ENCODE results near the gene CHN2. TPM values are rescaled to one million over a fixed set of nuclear protein-coding genes. Genes with fewer than 3 reads are reported as not detected.

Gene CHN2
- total RNA-seq, 1 experiment from 2014 or later = not detected

DNA sequence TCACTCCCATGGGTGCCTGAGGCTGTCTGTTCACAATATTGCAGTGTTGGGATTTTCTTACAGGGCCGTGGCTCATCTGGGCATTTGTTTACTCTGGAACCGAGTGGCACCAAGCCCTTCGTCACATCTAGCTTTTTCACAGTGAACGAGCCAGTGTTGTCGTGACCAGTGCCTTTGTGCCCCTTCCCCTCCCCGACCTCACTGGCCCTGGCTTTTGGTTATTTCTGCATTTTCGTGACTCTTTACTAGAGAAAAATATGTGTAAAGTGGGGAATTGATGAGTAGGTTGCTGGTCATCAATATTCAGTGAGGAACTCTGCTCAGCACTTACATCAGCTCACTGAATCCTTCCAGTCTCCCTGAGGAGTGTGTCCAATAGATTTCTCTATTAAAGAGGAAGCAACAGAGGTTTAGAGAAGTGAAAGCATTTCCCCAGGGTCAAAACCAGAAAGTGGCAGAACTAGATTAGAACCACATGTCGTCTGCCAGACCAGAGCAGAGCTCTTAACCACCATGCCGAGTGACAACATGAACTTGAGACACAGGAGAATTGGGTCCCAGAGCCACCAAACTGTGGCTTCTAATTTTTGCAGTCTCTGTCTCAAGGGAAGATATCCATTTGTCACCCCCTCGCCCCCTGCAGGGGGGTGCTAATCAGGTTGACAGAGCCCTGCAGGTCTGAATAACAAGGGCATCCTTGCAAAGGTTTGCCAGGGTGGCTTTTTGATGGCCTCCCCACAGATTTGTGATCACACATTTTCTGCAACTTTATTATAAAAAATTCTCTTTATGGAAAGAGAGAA, 125.3 kb downstream of the CHN2 start:
- Histone ChIP-seq H4K20me1 (ENCODE audit: insufficient read depth) (no peaks in the 10 kb centered on the region), H3K27me3 (ENCODE audit: insufficient read depth, low read depth) (peaks cover 22% of the 10 kb centered on the region), H3K4me1 (replicated peaks; ENCODE audit: insufficient read depth) (no peaks in the 10 kb centered on the region), H3K4me3 (no peak overlapping the region), H3K79me2 (ENCODE audit: low read depth) (no peaks in the 10 kb centered on the region), H3K36me3 (ENCODE audit: low read depth) (no peaks in the 10 kb centered on the region), H3K9me3 (ENCODE audit: insufficient read depth, low read depth) (no peaks in the 10 kb centered on the region), H3K9me2 (ENCODE audit: insufficient read depth) (no peaks in the 10 kb centered on the region), H3F3A (ENCODE audit: insufficient read depth, low read depth) (no peaks in the 10 kb centered on the region), H2AFZ (0 out of 2 replicates have a peak overlapping the region, but pooled peaks have one; percentile 4), H3K4me2 (0 out of 2 replicates have a peak overlapping the region, but pooled peaks have one; percentile 6), H3K27ac (no peak overlapping the region)
- ChIA-PET POLR2A (ENCODE audit: unreplicated experiment) (no interaction called here), CTCF (no interaction called here)
- BruUV-seq (replicated peaks) = no TSS peak
- intact Hi-C loops (cut with micrococcal nuclease; ENCODE audit: unreplicated experiment) = no loop called here
- TF ChIP-seq EZH2 (IDR thresholded peaks at IDR 0.05; ENCODE audit: low read depth) = no peak
- no peak for DNase-seq

GRCh38 chr7:29320577-29320976, 126.0 kb downstream of the CHN2 start:
- Histone ChIP-seq H3K4me1 (replicated peaks; ENCODE audit: insufficient read depth) (no peaks in the 10 kb centered on the region), H3K79me2 (ENCODE audit: low read depth) (no peaks in the 10 kb centered on the region), H3K9me3 (ENCODE audit: insufficient read depth, low read depth) (no peaks in the 10 kb centered on the region), H4K20me1 (ENCODE audit: insufficient read depth) (no peaks in the 10 kb centered on the region), H3K9me2 (ENCODE audit: insufficient read depth) (no peaks in the 10 kb centered on the region), H3F3A (ENCODE audit: insufficient read depth, low read depth) (no peaks in the 10 kb centered on the region), H3K36me3 (ENCODE audit: low read depth) (no peaks in the 10 kb centered on the region), H3K27ac (no peak overlapping the region), H2AFZ (no peak overlapping the region), H3K27me3 (ENCODE audit: insufficient read depth, low read depth) (peaks cover 25% of the 10 kb centered on the region), H3K4me2 (no peak overlapping the region), H3K4me3 (no peak overlapping the region)
- no peak for DNase-seq
- BruUV-seq (replicated peaks) = no TSS peak
- TF ChIP-seq, protein P1, sequence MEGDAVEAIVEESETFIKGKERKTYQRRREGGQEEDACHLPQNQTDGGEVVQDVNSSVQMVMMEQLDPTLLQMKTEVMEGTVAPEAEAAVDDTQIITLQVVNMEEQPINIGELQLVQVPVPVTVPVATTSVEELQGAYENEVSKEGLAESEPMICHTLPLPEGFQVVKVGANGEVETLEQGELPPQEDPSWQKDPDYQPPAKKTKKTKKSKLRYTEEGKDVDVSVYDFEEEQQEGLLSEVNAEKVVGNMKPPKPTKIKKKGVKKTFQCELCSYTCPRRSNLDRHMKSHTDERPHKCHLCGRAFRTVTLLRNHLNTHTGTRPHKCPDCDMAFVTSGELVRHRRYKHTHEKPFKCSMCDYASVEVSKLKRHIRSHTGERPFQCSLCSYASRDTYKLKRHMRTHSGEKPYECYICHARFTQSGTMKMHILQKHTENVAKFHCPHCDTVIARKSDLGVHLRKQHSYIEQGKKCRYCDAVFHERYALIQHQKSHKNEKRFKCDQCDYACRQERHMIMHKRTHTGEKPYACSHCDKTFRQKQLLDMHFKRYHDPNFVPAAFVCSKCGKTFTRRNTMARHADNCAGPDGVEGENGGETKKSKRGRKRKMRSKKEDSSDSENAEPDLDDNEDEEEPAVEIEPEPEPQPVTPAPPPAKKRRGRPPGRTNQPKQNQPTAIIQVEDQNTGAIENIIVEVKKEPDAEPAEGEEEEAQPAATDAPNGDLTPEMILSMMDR (conservative IDR thresholded peaks at IDR 0.05) = no peak
- no peak for TF ChIP-seq EZH2 (IDR thresholded peaks at IDR 0.05; ENCODE audit: low read depth)
- intact Hi-C loops (cut with micrococcal nuclease; ENCODE audit: unreplicated experiment) = no loop called here
- POLR2A ChIA-PET (ENCODE audit: unreplicated experiment) = no interaction called here
- CTCF ChIA-PET = no interaction called here

- Histone ChIP-seq H3K36me3 (ENCODE audit: low read depth) (no peaks in the 10 kb centered on the region), H2AFZ (no peak overlapping the region), H3K4me3 (no peak overlapping the region), H3K79me2 (ENCODE audit: low read depth) (no peaks in the 10 kb centered on the region), H3K9me2 (ENCODE audit: insufficient read depth) (no peaks in the 10 kb centered on the region), H3K4me2 (no peak overlapping the region), H3K27me3 (ENCODE audit: insufficient read depth, low read depth) (peaks cover 23% of the 10 kb centered on the region), H3K4me1 (replicated peaks; ENCODE audit: insufficient read depth) (no peaks in the 10 kb centered on the region), H4K20me1 (ENCODE audit: insufficient read depth) (no peaks in the 10 kb centered on the region), H3F3A (ENCODE audit: insufficient read depth, low read depth) (no peaks in the 10 kb centered on the region), H3K27ac (no peak overlapping the region), H3K9me3 (ENCODE audit: insufficient read depth, low read depth) (no peaks in the 10 kb centered on the region)
- no TSS peak for BruUV-seq (replicated peaks)
- ChIA-PET POLR2A (ENCODE audit: unreplicated experiment) (no interaction called here), CTCF (no interaction called here)
- DNase-seq = no peak
- TF ChIP-seq, protein P1 (conservative IDR thresholded peaks at IDR 0.05) = no peak
- no peak for TF ChIP-seq EZH2 (IDR thresholded peaks at IDR 0.05; ENCODE audit: low read depth)
- intact Hi-C loops (cut with micrococcal nuclease; ENCODE audit: unreplicated experiment) = no loop called here
Measured at GRCh38 chr7:29322023-29322712, 127.6 kb downstream of the CHN2 start.

All from PC-9 (cell line).